Globus pallidus (tissue), 1 donor: ENCODE data around the gene GRIK2.

Experiments used
- DNase-seq: peaks from one replicate; pipeline ENCODE4 v3.0.0-alpha.2; 2015; ENCODE audit warnings: low spot score

The GRIK2 gene

GRCh38 chr6:101887532-101887931 is 494.0 kb downstream of the GRIK2 start:
- DNase-seq: no peak

- DNase-seq: no peak
These were observed 514.1 kb downstream of the GRIK2 start for GRCh38 chr6:101907356-101908217.

GRCh38 chr6:101909366-101909765 is 515.9 kb downstream of the GRIK2 start:
- no peak for DNase-seq

GRCh38 chr6:101912311-101912710 is 518.8 kb downstream of the GRIK2 start:
- peak; percentile 0 for DNase-seq

GRCh38 chr6:101918471-101918870 is 525.0 kb downstream of the GRIK2 start:
- DNase-seq: no peak

- DNase-seq: no peak
These were observed 528.4 kb downstream of the GRIK2 start for GRCh38 chr6:101921829-101922450.

- DNase-seq: no peak
These were observed 532.8 kb downstream of the GRIK2 start for GRCh38 chr6:101926149-101926925.

GRCh38 chr6:101931766-101932165 is 538.3 kb downstream of the GRIK2 start:
- DNase-seq: no peak

- no peak for DNase-seq
These were observed 539.2 kb downstream of the GRIK2 start for GRCh38 chr6:101932704-101933103.

GRCh38 chr6:101935732-101936131 is 542.2 kb downstream of the GRIK2 start:
- no peak for DNase-seq

GRCh38 chr6:101936516-101936915 is 543.0 kb downstream of the GRIK2 start:
- no peak for DNase-seq

GRCh38 chr6:101937108-101937507 is 543.6 kb downstream of the GRIK2 start:
- no peak for DNase-seq

GRCh38 chr6:101940391-101940790 is 546.9 kb downstream of the GRIK2 start:
- DNase-seq: no peak

- DNase-seq: no peak
These were observed 563.5 kb downstream of the GRIK2 start for GRCh38 chr6:101956961-101957360.

- DNase-seq: no peak
These were observed 567.8 kb downstream of the GRIK2 start for GRCh38 chr6:101961357-101961756.

- no peak for DNase-seq
These were observed 587.4 kb downstream of the GRIK2 start for GRCh38 chr6:101980924-101981323.

GRCh38 chr6:101986476-101986875 is 593.0 kb downstream of the GRIK2 start:
- no peak for DNase-seq

GRCh38 chr6:101992286-101992685 is 598.8 kb downstream of the GRIK2 start:
- DNase-seq: no peak

- DNase-seq: no peak
These were observed 601.0 kb downstream of the GRIK2 start for GRCh38 chr6:101994521-101994920.

- DNase-seq: no peak
These were observed 621.9 kb downstream of the GRIK2 start for GRCh38 chr6:102015431-102015830.

GRCh38 chr6:102022281-102022680 is 628.8 kb downstream of the GRIK2 start:
- no peak for DNase-seq

- no peak for DNase-seq
These were observed 629.3 kb downstream of the GRIK2 start for GRCh38 chr6:102022803-102023202.
